HG02759 (cell line): ENCODE measurements around the gene CES4A.
A peak's percentile ranks its signal among the peaks of the same experiment; 100 is the strongest.
"Not testable (repeated sequence)": the region's sequence is repeated elsewhere in the genome, so short reads cannot be mapped to it uniquely, and the experiment has no call there.

ENCODE experiments used
- ATAC-seq: cut with Tn5 transposase; IDR thresholded peaks from one replicate; pipeline ENCODE4 v1.9.1; 2021; ENCODE audit warnings: mild to moderate bottlenecking, moderate library complexity; ENCODE audit not compliant: unreplicated experiment

CES4A gene

GRCh38 chr16:66955363-66956153, 32.8 kb upstream of the CES4A start:
- not testable (repeated sequence) for ATAC-seq

DNA sequence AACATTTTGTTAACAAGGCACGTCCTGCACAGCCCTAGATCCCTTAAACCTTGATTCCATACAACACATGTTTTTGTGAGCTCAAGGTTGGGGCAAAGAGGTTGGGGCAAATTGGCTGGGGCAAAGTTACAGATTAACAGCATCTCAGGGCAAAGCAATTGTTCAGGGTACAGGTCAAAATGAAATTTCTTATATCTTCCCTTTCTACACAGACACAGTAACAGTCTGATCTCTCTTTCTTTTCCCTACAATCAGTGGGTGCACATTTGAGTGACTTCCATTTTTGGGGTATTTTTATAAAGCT, 32.3 kb upstream of the CES4A start:
- ATAC-seq, result not testable (repeated sequence)

GRCh38 chr16:66958857-66959703, 29.3 kb upstream of the CES4A start:
- no peak for ATAC-seq

GRCh38 chr16:66959704-66960161, 28.7 kb upstream of the CES4A start:
- no peak for ATAC-seq

DNA sequence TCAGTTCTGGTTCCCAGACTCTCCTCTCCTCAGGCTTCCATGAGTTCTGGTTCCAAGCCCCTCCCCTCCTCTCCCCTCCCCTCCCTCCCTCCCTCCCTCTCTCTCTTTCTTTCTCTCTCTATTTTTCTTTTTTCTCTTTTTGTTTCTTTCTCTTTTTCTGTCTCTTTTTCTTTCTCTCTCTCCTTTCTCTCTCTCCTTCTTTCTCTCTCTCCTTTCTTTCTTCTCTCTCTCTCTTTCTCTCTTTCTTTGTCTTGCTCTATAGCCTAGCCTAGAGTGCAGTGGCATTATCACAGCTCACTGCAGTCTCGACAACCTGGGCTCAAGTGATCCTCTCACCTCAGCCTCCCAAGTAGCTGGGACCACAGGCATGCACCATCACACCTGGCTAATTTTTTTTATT, 28.1 kb upstream of the CES4A start:
- ATAC-seq, result no peak

DNA sequence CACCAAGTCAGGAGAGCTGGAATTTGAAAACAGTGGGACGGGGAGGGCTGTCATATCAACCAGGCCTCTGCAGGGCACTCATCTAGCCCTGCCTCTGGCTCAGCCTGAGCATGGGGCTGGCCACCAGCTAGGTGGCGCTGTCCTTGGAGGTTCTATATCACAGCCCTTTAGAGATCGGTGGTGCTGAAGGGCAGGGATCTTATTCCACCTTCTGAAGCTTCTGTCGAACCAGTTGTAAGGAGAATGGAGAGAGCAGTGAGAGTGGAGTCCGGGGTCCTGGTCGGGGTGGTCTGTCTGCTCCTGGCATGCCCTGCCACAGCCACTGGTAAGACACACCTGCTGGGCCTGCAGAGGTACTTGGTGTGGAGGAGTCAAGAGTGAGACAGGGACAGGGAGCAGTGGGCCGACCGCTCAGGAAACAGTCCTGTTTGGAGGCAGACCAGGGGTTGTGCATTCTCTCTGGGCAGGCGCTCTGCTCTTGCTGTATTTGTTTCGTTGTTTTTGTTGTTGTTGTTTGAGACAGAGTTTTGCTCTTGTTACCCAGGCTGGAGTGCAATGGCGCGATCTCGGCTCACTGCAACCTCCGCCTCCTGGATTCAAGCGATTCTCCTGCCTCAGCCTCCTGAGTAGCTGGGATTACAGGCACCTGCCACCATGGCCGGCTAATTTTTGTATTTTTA, 27.2 kb upstream of the CES4A start, which contains the start of gene CES3:
Gene CES3 (plus strand): TSS at position 202 of the 680 bp plus-strand sequence. CDS start 42 bp downstream, at position 244.
- peak; percentile 85 for ATAC-seq

DNA sequence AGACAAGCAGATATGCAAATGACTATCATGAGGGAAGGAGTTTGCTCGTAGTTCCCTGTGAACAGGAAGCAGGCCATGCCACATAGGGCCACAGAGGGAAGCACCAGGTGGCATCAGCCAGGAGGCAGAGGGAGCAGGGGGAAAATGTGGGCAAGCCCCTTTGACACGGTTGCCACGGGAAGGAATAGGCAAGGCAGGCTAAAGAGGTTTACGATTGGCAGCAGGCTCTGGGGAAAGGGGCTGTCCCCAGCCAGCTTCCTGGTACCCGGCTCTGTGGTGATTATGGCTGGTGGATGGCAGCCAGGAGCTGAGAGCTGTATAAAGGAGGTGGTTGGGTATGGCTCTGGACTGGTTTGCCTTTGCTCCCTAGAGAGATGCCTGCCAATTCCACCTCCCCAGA, 26.5 kb upstream of the CES4A start:
- ATAC-seq, result no peak

GRCh38 chr16:66964049-66964448, 24.3 kb upstream of the CES4A start:
- no peak for ATAC-seq

GRCh38 chr16:66968847-66969246, 19.5 kb upstream of the CES4A start:
- ATAC-seq, result no peak

DNA sequence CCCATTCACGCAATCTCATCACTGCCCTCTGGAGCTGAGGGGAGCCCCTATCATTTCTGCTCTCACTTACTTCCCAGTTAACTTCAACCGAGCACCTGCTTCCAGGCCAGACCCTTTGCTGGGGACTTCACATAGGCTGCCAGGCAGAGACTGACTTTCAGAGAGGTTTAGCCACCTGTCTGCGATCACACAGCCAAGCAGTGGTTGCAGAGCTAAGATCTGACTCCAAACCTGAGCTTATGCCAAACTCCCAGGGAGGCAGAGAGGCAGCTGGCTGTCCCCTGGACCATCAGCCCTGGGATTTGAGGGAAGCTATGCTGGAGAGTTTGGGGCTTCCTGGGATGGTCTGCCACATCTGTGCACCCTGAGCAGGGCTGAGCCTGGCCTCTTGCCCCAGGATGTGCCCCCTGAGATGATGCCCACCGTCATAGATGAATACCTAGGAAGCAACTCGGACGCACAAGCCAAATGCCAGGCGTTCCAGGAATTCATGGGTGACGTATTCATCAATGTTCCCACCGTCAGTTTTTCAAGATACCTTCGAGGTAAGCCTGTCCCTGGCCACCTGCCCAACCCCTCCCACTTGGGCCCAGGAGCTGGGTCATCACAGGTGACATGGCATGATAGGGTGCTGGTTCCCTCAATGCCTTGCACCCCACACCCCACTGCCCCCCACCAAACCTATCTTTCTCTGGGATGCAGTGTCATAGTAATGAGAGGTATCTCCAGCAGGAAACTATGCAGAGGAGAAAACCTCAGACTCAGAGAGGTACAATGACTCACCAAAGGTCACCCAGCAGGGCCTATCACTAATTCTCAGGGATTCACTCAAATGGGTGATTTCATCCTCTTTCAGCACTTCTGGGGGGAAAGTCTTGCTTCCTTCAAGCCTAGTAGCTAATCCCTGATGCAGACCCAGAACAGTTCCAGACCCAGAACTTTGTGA, 17.3 kb upstream of the CES4A start:
- ATAC-seq, result no peak

GRCh38 chr16:66972983-66973382, 15.4 kb upstream of the CES4A start:
- no peak for ATAC-seq

DNA sequence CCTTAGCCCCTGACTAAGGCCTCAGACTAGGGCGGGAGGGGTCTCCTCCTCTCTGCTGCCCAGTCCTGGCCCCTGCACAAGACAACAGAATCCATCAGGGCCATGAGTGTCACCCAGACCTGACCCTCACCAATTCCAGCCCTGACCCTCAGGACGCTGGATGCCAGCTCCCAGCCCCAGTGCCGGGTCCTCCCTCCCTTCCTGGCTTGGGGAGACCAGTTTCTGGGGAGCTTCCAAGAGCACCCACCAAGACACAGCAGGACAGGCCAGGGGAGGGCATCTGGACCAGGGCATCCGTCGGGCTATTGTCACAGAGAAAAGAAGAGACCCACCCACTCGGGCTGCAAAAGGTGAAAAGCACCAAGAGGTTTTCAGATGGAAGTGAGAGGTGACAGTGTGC, 14.7 kb upstream of the CES4A start:
- ATAC-seq, result no peak

DNA sequence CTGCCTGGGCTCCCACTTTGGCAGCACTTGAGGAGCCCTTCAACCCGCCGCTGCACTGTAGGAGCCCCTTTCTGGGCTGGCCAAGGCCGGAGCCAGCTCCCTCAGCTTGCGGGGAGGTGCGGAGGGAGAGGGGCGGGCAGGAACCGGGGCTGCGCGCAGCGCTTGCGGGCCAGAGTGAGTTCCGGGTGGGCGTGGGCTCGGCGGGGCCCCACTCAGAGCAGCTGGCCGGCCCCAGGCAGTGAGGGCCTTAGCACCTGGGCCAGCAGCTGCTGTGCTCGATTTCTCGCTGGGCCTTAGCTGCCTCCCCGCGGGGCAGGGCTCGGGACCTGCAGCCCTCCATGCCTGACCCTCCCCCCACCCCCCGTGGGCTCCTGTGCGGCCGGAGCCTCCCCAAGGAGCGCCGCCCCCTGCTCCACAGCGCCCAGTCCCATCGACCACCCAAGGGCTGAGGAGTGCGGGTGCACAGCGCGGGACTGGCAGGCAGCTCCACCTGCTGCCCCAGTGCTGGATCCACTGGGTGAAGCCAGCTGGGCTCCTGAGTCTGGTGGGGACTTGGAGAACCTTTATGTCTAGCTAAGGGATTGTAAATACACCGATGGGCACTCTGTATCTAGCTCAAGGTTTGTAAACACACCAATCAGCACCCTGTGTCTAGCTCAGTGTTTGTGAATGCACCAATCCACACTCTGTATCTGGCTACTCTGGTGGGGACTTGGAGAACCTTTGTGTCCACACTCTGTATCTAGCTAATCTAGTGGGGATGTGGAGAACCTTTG, 14.0 kb upstream of the CES4A start:
- not testable (repeated sequence) for ATAC-seq

DNA sequence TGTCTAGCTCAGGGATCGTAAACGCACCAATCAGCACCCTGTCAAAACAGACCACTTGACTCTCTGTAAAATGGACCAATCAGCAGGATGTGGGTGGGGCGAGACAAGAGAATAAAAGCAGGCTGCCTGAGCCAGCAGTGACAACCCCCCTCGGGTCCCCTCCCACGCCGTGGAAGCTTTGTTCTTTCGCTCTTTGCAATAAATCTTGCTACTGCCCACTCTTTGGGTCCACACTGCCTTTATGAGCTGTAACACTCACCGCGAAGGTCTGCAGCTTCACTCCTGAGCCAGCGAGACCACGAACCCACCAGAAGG, 13.5 kb upstream of the CES4A start:
- ATAC-seq, result not testable (repeated sequence)

DNA sequence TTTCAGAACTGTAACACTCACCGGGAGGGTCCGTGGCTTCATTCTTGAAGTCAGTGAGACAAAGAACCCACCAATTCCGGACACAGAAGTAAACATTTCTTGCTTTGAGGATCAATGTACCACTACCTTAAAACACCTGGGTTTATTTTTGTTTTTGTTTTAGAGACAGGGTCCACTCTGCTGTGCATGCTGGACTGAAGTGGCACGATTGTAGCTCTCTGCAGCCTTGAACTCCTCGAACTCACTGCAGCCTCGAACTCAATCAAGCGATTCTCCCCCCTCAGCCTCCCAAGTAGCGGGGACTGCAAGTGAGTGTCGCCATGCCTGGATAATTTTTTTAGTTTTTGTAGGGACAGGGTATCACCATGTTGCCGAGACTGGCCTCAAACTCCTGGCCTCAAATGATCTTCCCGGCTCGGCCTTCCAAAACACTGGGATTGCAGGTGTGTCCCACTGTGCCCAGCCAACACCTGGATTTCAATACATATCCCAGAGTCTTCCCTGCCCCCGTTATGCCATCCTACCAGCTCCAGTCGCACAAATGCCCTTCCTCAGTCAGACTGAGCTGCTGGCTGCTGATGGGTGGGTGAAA, 13.0 kb upstream of the CES4A start:
- no peak for ATAC-seq

DNA sequence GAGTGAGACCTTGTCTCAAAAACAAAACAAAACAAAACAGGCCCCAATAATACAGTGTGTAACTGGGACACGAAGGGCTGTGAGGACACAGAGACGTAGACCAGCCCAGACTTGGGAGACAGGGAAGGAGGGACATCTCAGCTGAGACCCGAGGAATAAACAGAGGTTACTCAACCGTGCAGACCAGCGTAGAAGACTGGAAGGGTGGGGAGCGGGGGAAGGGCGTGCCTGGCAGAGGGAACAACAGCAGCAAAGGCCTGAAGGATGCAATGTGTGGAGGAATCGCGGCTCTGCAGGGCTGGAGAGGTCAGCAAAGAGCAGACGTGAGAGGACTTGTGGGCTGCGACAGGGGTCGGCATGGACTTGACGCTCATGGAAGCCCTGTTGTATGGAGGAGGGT, 11.6 kb upstream of the CES4A start:
- no peak for ATAC-seq

GRCh38 chr16:66977341-66978113, 10.9 kb upstream of the CES4A start:
- ATAC-seq, result peak; percentile 81

GRCh38 chr16:66979011-66979717, 9.2 kb upstream of the CES4A start:
- ATAC-seq, result no peak
